HCT116 (cell line): ENCODE results near the gene IRF2BP2. TPM values are rescaled to one million over a fixed set of nuclear protein-coding genes. Genes with fewer than 3 reads are reported as not detected.
"Not testable (repeated sequence)": the region's sequence is repeated elsewhere in the genome, so short reads cannot be mapped to it uniquely, and the experiment has no call there.

Source experiments
- ATAC-seq: fragments of 200-7000 bp; cut with Tn5 transposase; 2 replicates; pipeline ENCODE4 v1.9.1; 2020; ENCODE audit warnings: mild to moderate bottlenecking, moderate library complexity
- BruUV-seq: library from RNA; stranded (reverse); fragments of 400-500 nt; replicated peaks from 2 replicates; lab custom pipeline; 2021; lab: Mats Ljungman, UMichigan
- CTCF ChIA-PET: fragments of 300-600 bp; sonication (Branson Sonifier 250); formaldehyde crosslinking; loops from one replicate; lab custom pipeline; 2021; ENCODE audit warnings: antibody characterized with exemption; lab: Charles Lee
- POLR2A ChIA-PET: fragments of 300-600, 350-600 bp; sonication (Branson Sonifier 250); formaldehyde crosslinking; loops from one replicate; lab custom pipeline; 2021; ENCODE audit warnings: antibody characterized with exemption; lab: Charles Lee
- RAD21 ChIA-PET, 2 experiments: fragments of 300-600 bp; sonication (Branson Sonifier 250); formaldehyde crosslinking; loops; one replicate each; lab custom pipeline; 2023; ENCODE audit warnings: low total read pairs in 2 of 2; ENCODE audit not compliant: uncharacterized antibody in 2 of 2, unreplicated experiment in 2 of 2, low non-redundant PET in 1 of 2; lab: Charles Lee
- DNase-seq: peaks from one replicate; pipeline ENCODE4 v3.0.0-alpha.2; 2010; ENCODE audit warnings: low read depth, low spot score
- H2AFZ ChIP-seq: fragments of 200-600 bp; shearing (Covaris generic), sonication (generic); 2 replicates; pipeline ENCODE4 v1.6.1; 2017; ENCODE audit warnings: low read depth, mixed run types, mixed read lengths, antibody characterized with exemption, low read length; ENCODE audit not compliant: poor library complexity, severe bottlenecking
- H3K27ac ChIP-seq: 2 replicates; pipeline ENCODE4 v1.5.1; 2012; ENCODE audit warnings: low read depth, low read length
- H3K27me3 ChIP-seq: fragments of 200-600 bp; sonication (generic); 2 replicates; pipeline ENCODE4 v1.6.1; 2016; ENCODE audit warnings: mixed run types, low read length, mixed read lengths; ENCODE audit not compliant: insufficient read depth
- H3K36me3 ChIP-seq, 2 experiments: fragments of 200-500 bp in 1 of 2; fragments of 200-600 bp in 1 of 2; sonication (Bioruptor generic) in 1 of 2; sonication (generic) in 1 of 2; 2 replicates each; pipeline versions ENCODE4 v1.5.1 to v1.6.1; 2014 to 2016; ENCODE audit warnings: low read length in 2 of 2, inconsistent platforms in 1 of 2, mixed read lengths in 1 of 2, mixed run types in 1 of 2; ENCODE audit not compliant: insufficient read depth in 2 of 2, control insufficient read depth in 1 of 2
- H3K4me1 ChIP-seq, 2 experiments: fragments of 200-600 bp in 1 of 2; sonication (generic) in 1 of 2; 2 replicates each; pipeline versions ENCODE4 v1.5.1 to v1.6.1; 2012 to 2017; ENCODE audit warnings: low read length in 2 of 2, inconsistent platforms in 1 of 2, mild to moderate bottlenecking in 1 of 2, mixed read lengths in 1 of 2, mixed run types in 1 of 2, moderate library complexity in 1 of 2; ENCODE audit not compliant: insufficient read depth in 2 of 2, control insufficient read depth in 1 of 2
- H3K4me2 ChIP-seq: fragments of 200-600 bp; sonication (generic); 2 replicates; pipeline ENCODE4 v1.6.1; 2017; ENCODE audit warnings: mixed run types, low read length, mixed read lengths
- H3K4me3 ChIP-seq, 2 experiments: fragments of 200-600 bp in 1 of 2; sonication (generic) in 1 of 2; replicated peaks in 1 of 2; 2 replicates each; pipeline ENCODE4 v1.5.1; 2011 to 2016; ENCODE audit warnings: low read length in 2 of 2, control low read depth in 1 of 2, low read depth in 1 of 2, mild to moderate bottlenecking in 1 of 2, mixed read lengths in 1 of 2, mixed run types in 1 of 2
- H3K79me2 ChIP-seq: fragments of 200-600 bp; sonication (generic); 2 replicates; pipeline ENCODE4 v1.6.1; 2017; ENCODE audit warnings: mild to moderate bottlenecking, mixed run types, low read length, moderate library complexity, mixed read lengths; ENCODE audit not compliant: insufficient read depth
- H3K9ac ChIP-seq: fragments of 200-600 bp; sonication (generic); 2 replicates; pipeline ENCODE4 v1.6.1; 2016; ENCODE audit warnings: low read length, mixed read lengths
- H3K9me2 ChIP-seq: fragments of 200-600 bp; sonication (generic), shearing (Covaris generic); 2 replicates; pipeline ENCODE4 v1.6.1; 2017; ENCODE audit warnings: mixed run types, mild to moderate bottlenecking, moderate library complexity; ENCODE audit not compliant: insufficient read depth
- H3K9me3 ChIP-seq, 2 experiments: fragments of 200-500 bp in 1 of 2; fragments of 200-600 bp in 1 of 2; sonication (Bioruptor generic) in 1 of 2; sonication (generic) in 1 of 2; 2 replicates each; pipeline ENCODE4 v1.6.1; 2014 to 2017; ENCODE audit warnings: low read length in 2 of 2, mixed read lengths in 2 of 2, inconsistent platforms in 1 of 2, low read depth in 1 of 2, mild to moderate bottlenecking in 1 of 2, mixed run types in 1 of 2, moderate library complexity in 1 of 2; ENCODE audit not compliant: control insufficient read depth in 1 of 2, insufficient read depth in 1 of 2
- H4K20me1 ChIP-seq: fragments of 200-600 bp; sonication (generic), shearing (Covaris generic); 2 replicates; pipeline ENCODE4 v1.6.1; 2017; ENCODE audit warnings: mixed run types, mild to moderate bottlenecking, moderate library complexity; ENCODE audit not compliant: insufficient read depth
- ATF3 ChIP-seq: IDR thresholded peaks from 2 replicates; pipeline ENCODE4 v1.6.1; 2012
- EZH2 ChIP-seq: fragments of 200-600 bp; sonication (generic); IDR thresholded peaks from 2 replicates; pipeline ENCODE4 v1.6.1; 2017; ENCODE audit warnings: antibody characterized with exemption, mixed run types
- EZH2phosphoT487 ChIP-seq: fragments of 200-600 bp; IDR thresholded peaks from 2 replicates; pipeline ENCODE4 v1.6.1; 2018; ENCODE audit warnings: antibody characterized with exemption, borderline replicate concordance
- intact Hi-C: fragments of 100-400 bp; cut with micrococcal nuclease; formaldehyde crosslinking; loops from 2 replicates; pipeline ENCODE4 v1.10.0; 2022
- total RNA-seq: library from RNA; stranded (reverse); gene quantifications from one replicate; pipeline ENCODE4 v1.2.1, GENCODE V29; 2021; ENCODE audit not compliant: unreplicated experiment

Gene IRF2BP2
- total RNA-seq, 1 experiment from 2014 or later, result 61.3 TPM

- no peak overlapping the region for H3K27ac ChIP-seq
- peaks cover 17 to 22% of the 10 kb centered on the region in 2 experiments for H3K4me1 ChIP-seq
- TF ChIP-seq ATF3, result no peak
- TF ChIP-seq EZH2phosphoT487, result no peak
- TF ChIP-seq EZH2, result no peak
- H3K4me3 ChIP-seq, result no peak overlapping the region
- H3K9me2 ChIP-seq, result no peaks in the 10 kb centered on the region
- BruUV-seq, result no TSS peak
- H3K4me2 ChIP-seq, result no peak overlapping the region
- no peaks in the 10 kb centered on the region for H3K27me3 ChIP-seq
- CTCF ChIA-PET, result no interaction called here
- H3K36me3 ChIP-seq, result no peaks in the 10 kb centered on the region
- RAD21 ChIA-PET, result no interaction called here
- H3K9ac ChIP-seq, result no peak overlapping the region
- no peaks in the 10 kb centered on the region for H3K79me2 ChIP-seq
- no peaks in the 10 kb centered on the region for H3K9me3 ChIP-seq
- no peak for ATAC-seq
- no peaks in the 10 kb centered on the region for H4K20me1 ChIP-seq
- intact Hi-C loops, result no loop called here
- POLR2A ChIA-PET, result no interaction called here
- no peak for DNase-seq
- H2AFZ ChIP-seq, result no peak overlapping the region
Measured at GRCh38 chr1:234595899-234596298, 14.1 kb downstream of the IRF2BP2 start.

- RAD21 ChIA-PET, H3K27ac ChIP-seq, BruUV-seq, H3K4me1 ChIP-seq, POLR2A ChIA-PET, H3K4me3 ChIP-seq, H4K20me1 ChIP-seq, H3K9me2 ChIP-seq, H3K4me2 ChIP-seq, H3K36me3 ChIP-seq, H3K27me3 ChIP-seq, CTCF ChIA-PET, intact Hi-C loops, H3K79me2 ChIP-seq, H3K9ac ChIP-seq, H2AFZ ChIP-seq, H3K9me3 ChIP-seq, DNase-seq, ATAC-seq: not testable (repeated sequence)
Measured at GRCh38 chr1:234594575-234594974, 15.4 kb downstream of the IRF2BP2 start.
